ACHN (cell line): ENCODE data around the gene ZFYVE1.
"Not testable (repeated sequence)": the region's sequence is repeated elsewhere in the genome, so short reads cannot be mapped to it uniquely, and the experiment has no call there.

Source experiments
- DNase-seq: peaks from one replicate; pipeline ENCODE4 v3.0.0-alpha.2; 2015
- in situ Hi-C: cut with HindIII; loops from 2 replicates; pipeline ENCODE4 v1.10.0; 2017; ENCODE audit warnings: low sequenced_read_pairs, low pct_ligation_motif_present, low pct_unique_long_range_greater_than_20kb

ZFYVE1 gene

DNA sequence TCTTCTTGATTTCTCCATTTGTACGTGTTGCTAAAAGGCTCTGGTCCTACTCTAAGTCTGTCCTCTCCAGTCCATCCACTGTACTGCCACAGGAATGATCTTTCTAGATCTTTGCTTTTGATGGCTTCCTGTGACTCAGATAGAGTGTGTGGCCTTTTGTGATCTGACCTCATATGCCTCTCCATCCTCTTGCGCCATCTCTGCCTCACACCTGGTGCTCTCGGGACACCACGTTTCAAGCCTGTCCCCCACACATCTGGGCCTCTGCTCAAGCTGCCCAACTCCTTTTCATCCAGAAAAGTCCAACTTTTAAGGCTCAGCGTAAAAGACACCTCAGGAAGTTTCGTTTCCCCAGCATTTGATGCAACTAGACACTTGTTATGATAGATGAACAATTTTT is 61.7 kb downstream of the ZFYVE1 start:
- in situ Hi-C loops: no loop called here
- DNase-seq: no peak

DNA sequence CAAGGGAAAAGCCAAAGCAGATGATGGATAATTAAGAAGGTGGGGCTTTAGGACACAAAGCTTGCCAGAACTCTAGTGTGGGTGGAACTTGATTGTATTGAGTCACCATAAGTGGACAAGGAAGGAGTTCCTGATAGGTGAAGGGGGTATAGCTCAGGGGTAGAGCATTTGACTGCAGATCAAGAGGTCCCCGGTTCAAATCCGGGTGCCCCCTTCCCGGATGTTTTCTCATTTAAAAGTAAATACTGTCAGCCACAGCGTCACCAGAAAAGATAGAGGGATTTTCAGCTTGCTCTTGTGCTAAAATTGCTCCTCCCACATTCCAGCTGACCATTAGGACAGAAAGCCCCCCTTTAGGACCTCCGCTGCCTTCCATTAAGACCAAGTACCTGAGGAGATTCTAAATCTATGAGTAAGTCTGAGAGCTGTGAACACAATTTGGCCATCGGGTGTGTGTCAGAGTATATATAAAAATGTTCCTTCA is 64.0 kb downstream of the ZFYVE1 start:
- DNase-seq: peak; percentile 9
- in situ Hi-C loops: no loop called here

DNA sequence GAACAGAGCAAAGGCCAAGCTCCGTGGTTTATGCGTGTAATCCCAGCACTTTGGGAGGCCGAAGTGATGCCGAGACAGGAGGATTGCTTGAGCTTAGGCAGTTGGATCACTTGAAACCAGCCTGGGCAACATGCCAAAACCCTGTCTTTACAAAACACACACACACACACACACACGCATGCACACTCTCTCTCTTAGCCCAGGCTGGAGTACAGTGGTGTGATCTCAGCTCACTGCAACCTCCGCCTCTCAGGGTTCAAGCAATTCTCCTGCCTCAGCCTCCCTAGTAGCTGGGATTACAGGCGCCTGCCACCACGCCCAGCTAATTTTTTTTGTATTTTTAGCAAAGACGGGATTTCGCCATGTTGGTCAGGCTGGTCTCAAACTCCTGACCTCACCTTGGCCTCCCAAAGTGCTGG is 64.6 kb downstream of the ZFYVE1 start:
- DNase-seq, in situ Hi-C loops: not testable (repeated sequence)

DNA sequence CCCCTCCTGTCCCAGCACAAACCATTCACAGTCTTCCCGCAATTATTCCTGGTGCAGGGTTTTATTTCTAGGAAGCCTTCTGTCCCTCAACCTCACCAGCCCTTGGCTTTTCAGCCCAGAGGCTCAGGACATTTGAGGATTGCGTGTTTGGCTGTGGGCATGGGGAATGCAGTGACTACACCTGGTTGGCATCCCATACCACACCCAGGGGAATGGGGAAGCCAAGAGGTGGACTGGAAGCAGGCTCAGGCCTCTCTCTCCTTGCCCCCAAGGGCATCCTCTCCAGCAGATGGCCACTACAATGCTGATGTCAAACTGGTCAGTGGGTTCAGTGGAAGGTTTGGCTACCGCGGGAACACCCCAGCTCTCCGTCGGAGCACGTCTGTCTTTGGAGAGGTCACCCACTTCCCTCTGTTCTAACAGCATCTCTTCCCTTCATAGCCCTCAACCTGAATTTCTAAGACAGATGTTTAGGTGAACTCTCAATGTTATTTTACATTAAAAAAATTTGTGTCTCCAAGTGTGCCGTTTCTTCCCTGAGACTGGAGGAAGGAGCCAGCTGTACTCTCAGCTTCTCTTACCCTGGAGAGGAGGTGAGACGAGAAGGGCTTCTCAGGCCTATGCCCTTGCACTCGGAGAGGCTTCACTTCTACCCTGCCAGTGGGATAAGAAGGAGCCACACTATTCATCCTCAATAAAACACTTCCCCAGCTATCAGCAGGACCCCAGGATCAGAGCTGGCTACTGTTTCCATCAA is 65.1 kb downstream of the ZFYVE1 start:
- peak; percentile 64 for DNase-seq
- in situ Hi-C loops: no loop called here

DNA sequence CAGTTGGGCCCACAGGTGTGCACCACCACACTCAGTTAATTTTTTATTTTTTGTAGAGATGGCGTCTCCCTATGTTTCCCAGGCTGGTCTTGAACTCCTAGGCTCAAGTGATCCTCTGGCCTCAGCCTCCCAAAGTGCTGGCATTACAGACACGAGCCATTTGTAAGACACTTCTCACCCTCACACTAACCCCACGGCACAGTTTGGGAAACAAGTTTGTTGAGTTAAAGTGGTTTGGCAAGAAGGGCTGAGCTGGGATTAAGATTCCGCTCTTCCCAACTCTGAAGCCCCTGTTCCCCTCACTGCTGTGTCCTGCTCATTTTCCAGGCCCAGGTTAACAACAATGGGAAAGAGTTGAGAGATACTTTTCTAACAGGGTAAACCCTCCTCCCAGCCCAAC is 65.9 kb downstream of the ZFYVE1 start:
- in situ Hi-C loops, DNase-seq: not testable (repeated sequence)

DNA sequence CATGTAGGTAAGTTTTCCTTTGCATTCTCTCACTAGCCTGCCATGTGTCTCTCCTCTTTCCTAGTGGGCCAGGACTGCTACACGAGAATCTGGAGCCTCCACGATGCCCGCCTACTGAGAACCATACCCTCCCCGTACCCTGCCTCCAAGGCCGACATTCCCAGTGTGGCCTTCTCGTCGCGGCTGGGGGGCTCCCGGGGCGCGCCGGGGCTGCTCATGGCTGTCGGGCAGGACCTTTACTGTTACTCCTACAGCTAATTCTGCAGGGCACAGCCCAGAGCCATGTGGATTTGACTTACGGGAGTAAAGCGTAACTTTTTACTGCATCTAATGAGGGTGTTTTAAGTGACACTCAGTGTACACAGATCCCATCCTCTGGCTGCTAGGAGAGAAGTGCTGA is 68.4 kb downstream of the ZFYVE1 start:
- in situ Hi-C loops: no loop called here
- no peak for DNase-seq

DNA sequence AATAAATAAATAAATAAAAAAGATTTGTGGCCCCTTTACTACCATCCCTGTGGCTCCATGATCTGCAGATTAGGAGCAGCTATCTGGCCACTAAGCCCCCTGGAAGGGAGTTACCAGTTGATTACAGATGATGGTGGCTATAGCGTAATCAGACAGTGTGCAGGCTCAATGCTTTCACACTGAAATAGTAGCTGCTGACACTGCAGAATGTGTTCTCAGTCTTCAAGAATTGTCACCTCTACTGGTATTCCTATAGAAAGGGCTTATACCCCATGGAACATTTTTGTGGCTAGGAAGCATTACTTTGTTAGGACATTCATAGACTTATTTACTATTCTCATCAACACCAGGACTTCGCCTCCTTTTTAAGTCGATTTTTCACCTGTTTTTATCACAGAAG is 69.7 kb downstream of the ZFYVE1 start:
- in situ Hi-C loops: no loop called here
- DNase-seq: no peak

DNA sequence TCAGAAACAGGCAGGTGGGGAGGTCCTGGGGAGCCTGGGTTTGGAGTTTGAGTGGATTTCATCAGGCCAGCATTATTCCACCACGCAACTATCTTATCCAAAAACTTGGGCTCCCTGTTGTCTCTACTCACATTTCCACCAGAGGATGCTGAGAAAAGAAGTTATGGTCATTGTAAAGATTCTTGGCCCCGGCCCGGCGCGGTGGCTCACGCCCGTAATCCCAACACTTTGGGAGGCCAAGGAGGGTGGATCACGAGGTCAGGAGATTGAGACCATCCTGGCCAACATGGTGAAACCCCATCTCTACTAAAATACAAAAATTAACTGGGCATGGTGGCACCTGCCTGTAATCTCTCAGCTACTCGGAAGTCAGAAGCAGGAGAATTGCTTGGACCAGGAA is 70.2 kb downstream of the ZFYVE1 start:
- DNase-seq: not testable (repeated sequence)

DNA sequence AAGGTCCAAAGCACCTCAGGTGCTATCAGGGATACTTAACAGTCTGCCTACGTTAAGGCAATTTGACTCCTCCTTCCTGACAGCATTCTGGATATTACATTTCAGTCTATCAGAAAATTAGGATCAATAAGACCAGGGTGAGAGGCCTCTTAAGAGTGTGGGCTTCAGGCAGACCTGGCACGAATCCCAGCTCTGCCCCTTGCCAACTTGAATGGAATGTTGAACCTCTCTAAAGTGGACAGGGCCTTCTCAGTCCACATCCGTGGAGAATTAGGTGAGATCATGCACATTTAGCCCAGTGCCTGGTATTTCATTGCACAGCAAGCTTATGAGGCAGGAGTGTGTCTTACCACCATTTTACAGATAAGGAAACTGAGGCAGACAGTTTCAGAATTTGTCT is 74.7 kb downstream of the ZFYVE1 start:
- DNase-seq: no peak

More for the DNA sequence above, 70.2 kb downstream of the ZFYVE1 start:
- in situ Hi-C loops: not testable (repeated sequence)

DNA sequence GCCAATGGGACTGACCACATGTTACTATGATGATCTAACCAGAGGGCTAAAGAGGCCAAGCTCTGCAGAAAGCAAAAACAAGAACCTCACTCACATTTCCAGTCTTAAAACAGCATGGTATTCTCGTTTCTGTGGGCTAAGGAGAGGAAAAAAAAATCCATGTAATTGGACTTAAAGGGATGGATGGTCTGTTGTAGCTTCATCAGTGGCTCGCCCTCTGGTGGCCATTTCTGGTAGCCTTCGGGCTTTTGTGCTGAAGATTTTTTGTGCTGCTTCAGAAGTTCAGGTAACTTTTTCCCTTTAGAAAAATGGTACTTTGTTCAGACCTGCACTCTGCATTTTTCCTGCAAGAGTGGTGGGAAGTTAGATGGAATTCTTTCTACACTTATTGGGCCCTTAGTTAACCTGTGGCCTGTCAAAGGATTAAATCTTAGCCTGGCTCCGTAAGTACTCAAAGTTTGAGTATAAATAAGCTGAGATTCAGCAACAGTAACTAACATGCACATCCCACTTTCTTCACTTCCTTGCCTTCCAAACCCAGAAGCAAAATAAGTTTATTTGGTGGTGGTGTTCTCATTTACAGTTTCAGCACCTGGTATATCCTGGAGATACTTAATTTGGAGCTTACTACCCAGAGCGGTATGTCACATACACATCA is 78.3 kb downstream of the ZFYVE1 start:
- DNase-seq: peak; percentile 57
- in situ Hi-C loops: no loop called here

More for the DNA sequence above, 74.7 kb downstream of the ZFYVE1 start:
- in situ Hi-C loops: no loop called here

DNA sequence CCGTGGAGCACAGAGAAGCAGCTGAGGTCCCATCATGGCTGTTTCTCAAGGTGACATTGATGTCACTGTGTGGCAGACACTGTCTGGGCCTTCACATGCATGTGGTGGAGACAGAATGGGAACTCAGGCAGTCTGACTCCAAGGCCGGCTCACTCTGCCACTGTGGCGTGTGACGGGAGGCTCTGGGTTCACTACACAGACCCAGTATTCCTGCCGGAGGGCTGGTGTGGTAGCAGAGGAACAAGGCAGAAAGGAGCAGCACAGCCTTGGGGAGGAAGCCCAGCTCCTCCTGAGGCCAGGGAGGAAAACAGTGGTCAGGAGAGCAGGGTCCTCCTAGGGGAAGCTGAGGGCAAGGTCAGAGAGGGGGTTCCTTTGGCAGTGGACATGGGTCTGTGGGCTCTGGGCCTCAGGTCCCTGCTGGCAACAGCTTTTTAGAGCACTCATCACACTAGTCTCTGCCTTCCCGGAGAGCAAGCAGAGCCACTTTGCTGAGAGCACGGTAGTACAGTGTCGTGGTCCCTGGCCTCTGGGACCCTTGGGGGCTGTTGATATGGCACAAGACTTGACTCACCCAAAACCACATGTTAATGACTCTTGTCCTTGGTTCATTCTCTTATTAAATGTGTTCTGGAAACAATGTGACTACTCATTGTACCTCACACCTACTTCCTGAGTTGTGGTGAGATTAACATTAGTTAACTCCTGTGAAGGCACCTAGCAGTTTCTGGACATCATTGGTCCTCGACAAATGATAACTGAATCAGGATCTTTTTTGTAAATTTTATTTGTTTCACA is 79.3 kb downstream of the ZFYVE1 start:
- no peak for DNase-seq
- in situ Hi-C loops: no loop called here

DNA sequence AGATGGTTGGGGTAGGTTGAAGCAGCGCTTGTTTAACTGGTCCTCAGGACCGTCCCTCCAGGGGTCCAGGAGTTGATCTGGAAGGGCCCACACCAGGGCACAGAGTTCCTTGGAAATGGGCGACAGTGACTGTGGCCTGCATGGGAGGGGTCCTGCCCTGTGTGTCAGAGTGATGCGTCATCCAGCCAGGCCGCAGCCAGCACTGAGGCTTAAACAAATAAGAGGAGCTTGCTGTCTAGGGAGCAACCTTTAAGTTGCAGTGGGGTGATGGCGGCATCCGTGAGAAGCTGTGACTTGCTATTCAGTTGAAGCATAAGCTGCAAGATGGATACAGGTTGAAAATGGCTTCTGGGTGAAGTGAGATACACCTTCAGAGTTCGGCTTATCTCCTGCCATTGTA is 80.4 kb downstream of the ZFYVE1 start:
- DNase-seq: no peak
- in situ Hi-C loops: no loop called here

DNA sequence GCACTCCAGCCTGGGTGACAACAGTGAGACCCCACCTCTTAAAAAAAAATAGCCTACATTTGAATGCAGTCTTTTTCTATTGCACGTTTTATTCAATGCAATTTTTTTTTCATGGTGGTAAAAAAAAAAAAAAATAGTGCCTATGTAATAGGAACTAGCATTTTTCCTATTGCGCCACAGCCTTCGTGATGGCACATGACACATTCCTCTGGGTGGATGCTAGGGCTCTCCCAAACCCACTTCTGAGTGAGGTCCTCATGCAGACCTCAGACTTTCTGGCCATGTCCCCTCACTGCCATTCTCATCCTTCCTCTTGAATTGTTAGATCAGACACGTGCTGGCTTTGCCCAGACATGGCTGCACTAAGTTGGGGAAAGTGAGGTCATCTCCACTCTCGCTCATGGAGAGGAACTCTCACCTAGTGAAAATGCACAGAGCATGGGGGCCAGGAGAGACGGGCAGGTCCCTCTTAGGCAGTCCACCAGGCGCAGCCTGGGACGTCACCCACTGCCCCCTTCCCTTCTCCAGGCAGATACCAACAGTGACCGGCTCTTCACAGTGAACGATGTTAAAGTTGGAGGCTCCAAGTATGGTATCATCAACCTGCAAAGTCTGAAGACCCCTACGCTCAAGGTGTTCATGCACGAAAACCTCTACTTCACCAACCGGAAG is 81.4 kb downstream of the ZFYVE1 start:
- DNase-seq: no peak

DNA sequence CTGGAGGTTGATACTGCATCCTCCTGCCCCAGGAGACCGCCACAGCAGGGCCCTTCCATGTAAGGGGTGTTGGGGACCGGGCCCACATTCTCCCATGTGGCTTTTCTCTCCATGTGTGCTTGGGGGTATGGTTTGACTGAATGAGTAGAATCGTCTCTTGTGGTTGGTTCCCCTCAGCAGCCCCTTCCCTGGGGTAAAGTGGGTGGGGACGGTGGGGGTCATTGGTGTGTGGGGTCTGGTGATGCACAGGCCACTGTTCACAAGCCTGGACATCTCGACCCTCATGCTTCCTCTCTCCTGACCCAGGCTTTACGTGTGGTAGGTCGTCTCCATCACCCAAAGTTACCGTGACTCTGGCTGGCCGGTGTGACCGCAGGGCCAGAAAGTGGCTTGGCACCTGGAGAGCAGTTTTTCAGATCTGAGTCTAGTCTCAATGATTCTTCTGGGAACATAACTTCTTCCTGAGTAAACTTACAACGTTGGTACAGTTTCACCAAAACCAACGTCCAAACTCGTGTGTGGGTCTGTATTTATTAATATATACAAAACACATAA is 83.0 kb downstream of the ZFYVE1 start:
- in situ Hi-C loops: no loop called here
- DNase-seq: no peak

More for the DNA sequence above, 81.4 kb downstream of the ZFYVE1 start:
- in situ Hi-C loops: no loop called here

DNA sequence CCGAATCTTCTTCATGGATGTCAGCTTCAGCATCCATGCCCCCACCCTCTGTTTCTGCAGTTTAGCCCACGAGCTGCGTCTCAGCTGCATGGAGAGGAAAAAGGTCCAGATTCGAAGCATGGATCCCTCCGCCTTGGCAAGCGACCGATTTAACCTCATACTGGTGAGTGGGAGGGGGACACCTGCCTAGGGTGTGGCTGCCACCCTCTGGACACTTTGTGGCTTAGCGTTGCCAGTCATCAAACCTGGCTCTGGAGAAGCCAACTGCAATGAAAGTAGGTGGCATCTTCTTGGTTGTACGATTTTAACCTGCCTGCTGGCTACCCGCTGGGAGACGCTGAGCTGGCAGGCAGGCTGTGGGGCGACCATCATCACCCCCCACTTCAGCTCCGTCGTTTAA is 84.0 kb downstream of the ZFYVE1 start:
- in situ Hi-C loops: no loop called here
- DNase-seq: no peak

DNA sequence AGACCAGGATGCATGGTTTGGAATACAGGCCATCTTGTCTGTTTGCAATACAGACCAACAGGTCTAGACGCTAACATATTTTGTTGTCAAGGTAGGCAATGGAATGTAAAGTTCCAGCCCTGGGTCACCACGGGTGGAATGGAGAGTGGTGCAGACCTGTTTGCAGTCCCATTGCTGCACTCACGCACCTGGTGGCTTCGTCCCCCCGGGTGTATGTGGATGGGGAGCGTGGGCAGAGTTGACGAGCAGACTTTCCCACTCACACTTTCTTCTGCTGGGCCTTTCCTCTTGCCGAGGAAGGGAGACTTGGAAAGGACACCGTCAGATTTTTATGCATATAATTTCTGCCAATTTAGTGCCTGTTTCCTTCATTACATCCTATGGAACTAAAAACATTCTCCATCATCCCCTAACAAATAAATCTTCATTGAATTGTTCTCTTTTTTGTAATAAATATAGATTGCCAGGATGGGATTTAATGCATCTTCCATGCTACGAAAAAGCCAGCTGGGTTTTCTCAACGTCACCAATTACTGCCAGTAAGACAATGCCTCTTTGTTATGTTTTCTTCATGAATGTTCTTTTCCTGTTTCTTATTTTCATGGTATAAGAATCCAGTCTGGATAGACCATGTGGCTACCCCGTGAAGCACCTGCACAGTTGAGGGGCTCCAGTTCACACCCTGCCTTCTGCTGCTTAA is 85.5 kb downstream of the ZFYVE1 start:
- DNase-seq: no peak
- in situ Hi-C loops: no loop called here

DNA sequence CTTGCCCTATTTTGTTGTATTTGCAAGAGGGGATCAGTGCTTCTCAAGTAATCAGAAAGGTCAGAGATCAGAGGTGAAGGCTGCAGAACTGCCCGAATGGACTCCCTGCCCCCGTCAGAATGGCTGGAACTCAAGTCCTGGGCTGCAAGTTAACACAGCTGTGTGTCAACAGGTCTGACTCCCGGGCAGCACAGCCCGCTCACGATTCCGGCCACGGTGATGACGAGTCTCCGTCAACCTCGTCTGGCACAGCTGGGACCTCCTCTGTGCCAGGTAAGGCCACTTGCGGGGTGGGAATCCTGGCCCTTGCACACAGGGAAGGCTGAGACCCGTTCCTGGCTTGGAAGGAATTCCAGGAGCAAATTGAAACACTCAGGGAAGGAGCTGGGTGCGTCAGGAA is 87.3 kb downstream of the ZFYVE1 start:
- in situ Hi-C loops: no loop called here

DNA sequence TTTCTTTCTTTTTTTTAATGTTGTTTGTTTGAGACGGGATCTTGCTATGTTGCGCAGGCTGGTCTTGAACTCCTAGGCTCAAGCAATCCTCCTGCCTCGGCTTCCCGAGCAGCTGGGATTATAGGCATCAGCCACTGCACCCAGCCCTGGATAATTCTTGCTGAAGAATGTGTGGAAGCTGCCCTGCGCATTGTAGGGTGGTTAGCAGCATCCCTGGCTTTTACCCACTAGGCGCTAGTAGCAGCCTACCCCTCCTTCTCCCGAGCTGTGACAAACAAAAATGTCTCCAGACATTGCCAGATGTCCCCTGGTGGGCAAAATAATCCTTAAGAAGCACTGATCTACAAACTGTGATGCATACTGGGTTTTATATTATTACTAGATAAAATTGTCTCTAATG is 94.0 kb downstream of the ZFYVE1 start:
- in situ Hi-C loops: no loop called here
- no peak for DNase-seq

More for the DNA sequence above, 87.3 kb downstream of the ZFYVE1 start:
- DNase-seq: no peak
